HepG2 (cell line): ENCODE results near the gene CTDSP1. TPM values are rescaled to one million over a fixed set of nuclear protein-coding genes. Genes with fewer than 3 reads are reported as not detected.
A peak's percentile ranks its signal among the peaks of the same experiment; 100 is the strongest.

Experiments
- ATAC-seq: fragments of 200-7000 bp; cut with Tn5 transposase; 3 replicates; pipeline ENCODE4 v1.9.1; 2020; ENCODE audit warnings: mild to moderate bottlenecking, moderate library complexity
- BruUV-seq: library from RNA; stranded (reverse); fragments of 400-500 nt; replicated peaks from 2 replicates; lab custom pipeline; 2021; lab: Mats Ljungman, UMichigan
- CTCF ChIA-PET: fragments of 300-600 bp; formaldehyde crosslinking; extraction: SDS; loops from one replicate; lab custom pipeline; 2021; ENCODE audit warnings: low total read pairs, inconsistent platforms, low intra/inter-chr PET ratio; lab: Yijun Ruan, JAX
- POLR2A ChIA-PET: fragments of 350-600 bp; sonication (Branson Sonifier 250); formaldehyde crosslinking; loops from one replicate; lab custom pipeline; 2020; ENCODE audit warnings: antibody characterized with exemption, inconsistent platforms; lab: Yijun Ruan, JAX
- DNase-seq: peaks from one replicate; pipeline ENCODE4 v3.0.0-alpha.2; 2015; ENCODE audit warnings: low spot score
- FAIRE-seq: peaks from 3 replicates; lab custom pipeline; 2011; peaks lifted over from hg19 to GRCh38; lab: Jason Lieb, UNC
- H2AFZ ChIP-seq: one replicate; pipeline ENCODE4 v1.6.1; 2011; ENCODE audit warnings: low read length, inconsistent platforms
- H3K27ac ChIP-seq: fragments of 300-600 bp; 3 replicates; pipeline ENCODE4 v1.8.0; 2011; ENCODE audit warnings: mixed run types, mild to moderate bottlenecking, mixed read lengths, low read length, inconsistent platforms; ENCODE audit not compliant: insufficient read depth; ENCODE audit errors: extremely low read length
- H3K27me3 ChIP-seq, 2 experiments: fragments of 200-600 bp in 1 of 2; 2 replicates in 1 of 2; 3 replicates in 1 of 2; pipeline versions ENCODE4 v1.6.0 to v1.8.0; 2011; ENCODE audit warnings: low read length in 2 of 2, mild to moderate bottlenecking in 2 of 2, moderate library complexity in 2 of 2, inconsistent platforms in 1 of 2; ENCODE audit not compliant: insufficient read depth in 2 of 2, control insufficient read depth in 1 of 2
- H3K36me3 ChIP-seq, 2 experiments: fragments of 200-600 bp in 1 of 2; replicated peaks in 1 of 2; 2 replicates in 1 of 2; 3 replicates in 1 of 2; pipeline versions ENCODE4 v1.5.1 to v1.8.0; 2011; ENCODE audit warnings: low read length in 2 of 2, inconsistent platforms in 1 of 2; ENCODE audit not compliant: insufficient read depth in 2 of 2, control insufficient read depth in 1 of 2
- H3K4me1 ChIP-seq: 2 replicates; pipeline ENCODE4 v1.5.1; 2012; ENCODE audit warnings: low read length, inconsistent platforms; ENCODE audit not compliant: insufficient read depth
- H3K4me2 ChIP-seq: 2 replicates; pipeline ENCODE4 v1.6.0; 2011; ENCODE audit warnings: low read depth, low read length, inconsistent platforms
- H3K4me3 ChIP-seq, 3 experiments: fragments of 200-600 bp in 1 of 3; sonication (generic), shearing (Covaris generic) in 1 of 3; replicated peaks in 1 of 3; 2 replicates each; pipeline ENCODE4 v1.5.1; 2011 to 2016; ENCODE audit warnings: low read length in 3 of 3, inconsistent platforms in 2 of 3, low read depth in 2 of 3, mild to moderate bottlenecking in 2 of 3, control low read depth in 1 of 3, mixed read lengths in 1 of 3; ENCODE audit not compliant: insufficient read depth in 1 of 3
- H3K79me2 ChIP-seq: one replicate; pipeline ENCODE4 v1.6.1; 2011; ENCODE audit warnings: low read length, inconsistent platforms; ENCODE audit not compliant: insufficient read depth
- H3K9ac ChIP-seq: 2 replicates; pipeline ENCODE4 v1.6.0; 2011; ENCODE audit warnings: mild to moderate bottlenecking, low read depth, low read length, inconsistent platforms; ENCODE audit not compliant: insufficient read depth
- H3K9me3 ChIP-seq: 2 replicates; pipeline ENCODE4 v1.5.1; 2012; ENCODE audit warnings: mild to moderate bottlenecking, low read length
- H4K20me1 ChIP-seq: 2 replicates; pipeline ENCODE4 v1.6.0; 2011; ENCODE audit warnings: inconsistent platforms, mild to moderate bottlenecking, low read length, moderate library complexity; ENCODE audit not compliant: insufficient read depth
- DMTF1 ChIP-seq: sonication (generic); formaldehyde crosslinking; IDR thresholded peaks from 2 replicates; pipeline ENCODE4 v1.4.0; 2020; ENCODE audit warnings: mild to moderate bottlenecking, missing genetic modification reagents
- KDM3A ChIP-seq: IDR thresholded peaks from 2 replicates; pipeline ENCODE4 v1.6.1; 2018; ENCODE audit warnings: low read depth, missing compliant biosample characterization
- RORA ChIP-seq: sonication (generic); formaldehyde crosslinking; IDR thresholded peaks from 2 replicates; pipeline ENCODE4 v1.5.0; 2020; ENCODE audit warnings: mild to moderate bottlenecking, missing genetic modification reagents, moderate library complexity
- SAP130 ChIP-seq: IDR thresholded peaks from 2 replicates; pipeline ENCODE4 v1.6.1; 2016; ENCODE audit warnings: low read depth
- SOX6 ChIP-seq, 2 experiments: fragments of 450-650 bp in 1 of 2; sonication (generic) in 1 of 2; formaldehyde crosslinking in 1 of 2; IDR thresholded peaks; 2 replicates each; pipeline versions ENCODE4 v1.4.0 to v1.6.1; 2017 to 2020; ENCODE audit warnings: antibody characterized with exemption in 1 of 2, mild to moderate bottlenecking in 1 of 2, missing genetic modification reagents in 1 of 2
- ZBTB33 ChIP-seq: sonication (generic); formaldehyde crosslinking; IDR thresholded peaks from 2 replicates; pipeline ENCODE4 v1.4.0; 2020; ENCODE audit warnings: missing genetic modification reagents
- WGBS: methylation state at CpG from one replicate; pipeline ENCODE4 v1.1.6; 2017; ENCODE audit warnings: low lambda C conversion rate; 5-methylcytosine and 5-hydroxymethylcytosine counted together
- in situ Hi-C: cut with HindIII; loops from 2 replicates; pipeline ENCODE4 v1.10.0; 2017; ENCODE audit warnings: low pct_unique_long_range_greater_than_20kb; ENCODE audit not compliant: extremely low pct_ligation_motif_present
- intact Hi-C: fragments of 100-400 bp; cut with micrococcal nuclease; formaldehyde crosslinking; loops from one replicate; pipeline ENCODE4 v1.10.0; 2022; ENCODE audit not compliant: unreplicated experiment
- polyA plus RNA-seq, 8 experiments: library from polyadenylated mRNA; depleted of rRNA in 3 of 8; stranded (reverse) in 7 of 8; unstranded in 1 of 8; fragments of >200 nt; fragmentation: Illumina TruSeq in 4 of 8; extraction: Trizol in 4 of 8; gene quantifications; 2 replicates each; pipeline versions ENCODE4 v1.2.1 to v1.2.3, GENCODE V29; 2011 to 2016; ENCODE audit warnings: low read depth in 4 of 8, missing spikeins in 1 of 8, mixed read lengths in 1 of 8; ENCODE audit not compliant: insufficient read depth in 1 of 8
- total RNA-seq, 5 experiments: library from RNA; depleted of rRNA; stranded (reverse); fragments of >200 nt; fragmentation: Illumina TruSeq; extraction: Trizol; gene quantifications; 2 replicates each; pipeline ENCODE4 v1.2.3, GENCODE V29; 2016; ENCODE audit warnings: low read depth in 1 of 5
- TF ChIP-seq, protein P1 (sequence below): IDR thresholded peaks from 2 replicates; pipeline ENCODE4 v1.6.1; 2018; ENCODE audit warnings: missing genetic modification reagents
- TF ChIP-seq, protein P2 (sequence below): sonication (generic); formaldehyde crosslinking; IDR thresholded peaks from 2 replicates; pipeline ENCODE4 v1.5.0; 2020; ENCODE audit warnings: missing genetic modification reagents
- TF ChIP-seq, protein P3 (sequence below): sonication (generic); formaldehyde crosslinking; IDR thresholded peaks from 2 replicates; pipeline ENCODE4 v1.8.0; 2022; ENCODE audit warnings: low read depth, missing genetic modification reagents

The CTDSP1 gene
- total and polyA plus RNA-seq, 2 of the 13 experiments (the other 11 are each of a cell fraction or from before 2014, with no cell fraction given) = 91.0 to 268 TPM

- TF ChIP-seq, protein P1, sequence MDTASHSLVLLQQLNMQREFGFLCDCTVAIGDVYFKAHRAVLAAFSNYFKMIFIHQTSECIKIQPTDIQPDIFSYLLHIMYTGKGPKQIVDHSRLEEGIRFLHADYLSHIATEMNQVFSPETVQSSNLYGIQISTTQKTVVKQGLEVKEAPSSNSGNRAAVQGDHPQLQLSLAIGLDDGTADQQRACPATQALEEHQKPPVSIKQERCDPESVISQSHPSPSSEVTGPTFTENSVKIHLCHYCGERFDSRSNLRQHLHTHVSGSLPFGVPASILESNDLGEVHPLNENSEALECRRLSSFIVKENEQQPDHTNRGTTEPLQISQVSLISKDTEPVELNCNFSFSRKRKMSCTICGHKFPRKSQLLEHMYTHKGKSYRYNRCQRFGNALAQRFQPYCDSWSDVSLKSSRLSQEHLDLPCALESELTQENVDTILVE = 0 out of 2 replicates have a peak, but pooled peaks have one; percentile 12
- no peak for TF ChIP-seq RORA
- no peak for TF ChIP-seq KDM3A (CRISPR knock-in tag)
- TF ChIP-seq, protein P2, sequence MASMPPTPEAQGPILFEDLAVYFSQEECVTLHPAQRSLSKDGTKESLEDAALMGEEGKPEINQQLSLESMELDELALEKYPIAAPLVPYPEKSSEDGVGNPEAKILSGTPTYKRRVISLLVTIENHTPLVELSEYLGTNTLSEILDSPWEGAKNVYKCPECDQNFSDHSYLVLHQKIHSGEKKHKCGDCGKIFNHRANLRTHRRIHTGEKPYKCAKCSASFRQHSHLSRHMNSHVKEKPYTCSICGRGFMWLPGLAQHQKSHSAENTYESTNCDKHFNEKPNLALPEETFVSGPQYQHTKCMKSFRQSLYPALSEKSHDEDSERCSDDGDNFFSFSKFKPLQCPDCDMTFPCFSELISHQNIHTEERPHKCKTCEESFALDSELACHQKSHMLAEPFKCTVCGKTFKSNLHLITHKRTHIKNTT (CRISPR knock-in tag) = no peak
- TF ChIP-seq, protein P3, sequence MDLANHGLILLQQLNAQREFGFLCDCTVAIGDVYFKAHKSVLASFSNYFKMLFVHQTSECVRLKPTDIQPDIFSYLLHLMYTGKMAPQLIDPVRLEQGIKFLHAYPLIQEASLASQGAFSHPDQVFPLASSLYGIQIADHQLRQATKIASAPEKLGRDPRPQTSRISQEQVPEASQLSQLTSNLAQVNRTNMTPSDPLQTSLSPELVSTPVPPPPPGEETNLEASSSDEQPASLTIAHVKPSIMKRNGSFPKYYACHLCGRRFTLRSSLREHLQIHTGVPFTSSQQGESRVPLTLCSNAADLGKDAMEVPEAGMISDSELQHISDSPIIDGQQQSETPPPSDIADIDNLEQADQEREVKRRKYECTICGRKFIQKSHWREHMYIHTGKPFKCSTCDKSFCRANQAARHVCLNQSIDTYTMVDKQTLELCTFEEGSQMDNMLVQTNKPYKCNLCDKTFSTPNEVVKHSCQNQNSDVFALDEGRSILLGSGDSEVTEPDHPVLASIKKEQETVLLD (CRISPR knock-in tag) = no peak
- TF ChIP-seq SOX6 (IDR thresholded peaks at IDR 0.05) = no peak
- peak; percentile 41 for TF ChIP-seq SOX6 (CRISPR knock-in tag; IDR thresholded peaks at IDR 0.05)
- peak; percentile 64 for TF ChIP-seq SAP130 (CRISPR knock-in tag)
Observed at GRCh38 chr2:218389333-218390150, 10.1 kb upstream of the CTDSP1 start (continued).

- no peaks in the 10 kb centered on the region for H3K36me3 ChIP-seq
- CTCF ChIA-PET = no interaction called here
- FAIRE-seq (no peak), DNase-seq (no peak), ATAC-seq (no peak)
- H2AFZ ChIP-seq = no peak overlapping the region
- no peak overlapping the region for H3K4me2 ChIP-seq
- no peaks in the 10 kb centered on the region for H4K20me1 ChIP-seq
- intact Hi-C loops = loop anchor here (10.0 kb wide), 1 partner anchor 206 kb away; no protein-coding TSS in a partner anchor
- no TSS peak for BruUV-seq
- H3K27me3 ChIP-seq = no peaks in the 10 kb centered on the region; a peak in 1 of 5 replicates
- H3K9me3 ChIP-seq = no peaks in the 10 kb centered on the region
- no peaks in the 10 kb centered on the region for H3K79me2 ChIP-seq
- no peak overlapping the region for H3K27ac ChIP-seq
- in situ Hi-C loops = no loop called here
- WGBS = 96% methylated on average over 23 of the region's 23 CpGs
- H3K9ac ChIP-seq = no peak overlapping the region
- TF ChIP-seq ZBTB33 (CRISPR knock-in tag) = 0 out of 2 replicates have a peak, but pooled peaks have one; percentile 17
- no peak for TF ChIP-seq DMTF1 (CRISPR knock-in tag)
- no peak overlapping the region for H3K4me3 ChIP-seq
- POLR2A ChIA-PET = no interaction called here
- peaks cover 78% of the 10 kb centered on the region for H3K4me1 ChIP-seq
Observed at GRCh38 chr2:218391202-218391601, 8.5 kb upstream of the CTDSP1 start.
